ENCODE data around the gene SRP14. TPM values are rescaled to one million over a fixed set of nuclear protein-coding genes. Genes with fewer than 3 reads are reported as not detected.

SRP14 gene
- total RNA-seq, 1 experiment from 2014 or later, result 168 TPM

GRCh38 chr15:40052604-40053003 lies 13.6 kb upstream of the SRP14 start:
- H3K79me2 ChIP-seq (ENCODE audit: insufficient read depth, low read length), result no peaks in the 10 kb centered on the region
- no peak for TF ChIP-seq CTCF (IDR thresholded peaks at IDR 0.05 in 2 of 3, conservative IDR thresholded peaks at IDR 0.05 in 1 of 3; ENCODE audit: borderline replicate concordance in 1 of 3, insufficient read depth in 1 of 3, low read depth in 2 of 3, low read length in 2 of 3)
- no peak for TF ChIP-seq POLR2A (IDR thresholded peaks at IDR 0.05; ENCODE audit: borderline replicate concordance, extremely low read depth, insufficient read depth, insufficient read length)
- no peak for TF ChIP-seq REST (IDR thresholded peaks at IDR 0.05; ENCODE audit: low read depth)
- TF ChIP-seq ZNF274 (IDR thresholded peaks at IDR 0.05; ENCODE audit: low read depth, low read length), result no peak
- ChIA-PET RAD21 (ENCODE audit: low non-redundant PET in 1 of 2, low total read pairs in 2 of 2, uncharacterized antibody in 2 of 2, unreplicated experiment in 2 of 2) (no interaction called here), CTCF (interaction anchor here (1.2 kb wide), 1 partner anchor 222 kb away, joined by 3 read pairs; no protein-coding TSS in a partner anchor), POLR2A (no interaction called here)
- no peaks in the 10 kb centered on the region for H3K27me3 ChIP-seq (ENCODE audit: insufficient read depth, low read length)
- ATAC-seq (no peak), DNase-seq (ENCODE audit: low read depth, low spot score) (no peak)
- peaks cover 0 to 6% of the 10 kb centered on the region in 2 experiments; a peak in 3 of 4 replicates for H3K4me1 ChIP-seq (ENCODE audit: control insufficient read depth in 1 of 2, insufficient read depth in 2 of 2, low read length in 2 of 2)
- H3K9me3 ChIP-seq (ENCODE audit: control insufficient read depth in 1 of 2, insufficient read depth in 1 of 2, low read depth in 1 of 2, low read length in 2 of 2), result no peaks in the 10 kb centered on the region
- no peak overlapping the region for H3K27ac ChIP-seq (ENCODE audit: low read depth, low read length)
- H3K36me3 ChIP-seq (ENCODE audit: control insufficient read depth in 1 of 2, insufficient read depth in 2 of 2, low read length in 2 of 2), result no peaks in the 10 kb centered on the region
- H3K9ac ChIP-seq (ENCODE audit: low read length), result no peak overlapping the region
- BruUV-seq (replicated peaks), result no TSS peak
- intact Hi-C loops (cut with micrococcal nuclease), result no loop called here
- no peaks in the 10 kb centered on the region for H4K20me1 ChIP-seq (ENCODE audit: insufficient read depth)
- H3K4me3 ChIP-seq (replicated peaks in 1 of 2; ENCODE audit: low read depth in 1 of 2, low read length in 2 of 2), result no peak overlapping the region
- H3K4me2 ChIP-seq (ENCODE audit: low read length), result no peak overlapping the region
- H3K9me2 ChIP-seq (ENCODE audit: insufficient read depth), result no peaks in the 10 kb centered on the region
- H2AFZ ChIP-seq (ENCODE audit: low read depth, low read length, poor library complexity, severe bottlenecking), result no peak overlapping the region
